AG04449 (cell line): ENCODE data around the gene CCDC170.

Experiments
- CTCF ChIA-PET: fragments of 350-600 bp; formaldehyde crosslinking; extraction: SDS; loops from one replicate; lab custom pipeline; 2021; ENCODE audit warnings: antibody characterized with exemption; lab: Yijun Ruan, JAX
- POLR2A ChIA-PET: fragments of 400-600, 350-600 bp; formaldehyde crosslinking; extraction: SDS; loops from one replicate; lab custom pipeline; 2020; ENCODE audit warnings: antibody characterized with exemption, inconsistent platforms; lab: Yijun Ruan, JAX
- DNase-seq: peaks from one replicate; pipeline ENCODE4 v3.0.0-alpha.2; 2010; ENCODE audit warnings: low read depth, low spot score
- H3K4me3 ChIP-seq: 2 replicates; pipeline ENCODE4 v1.5.1; 2011; ENCODE audit warnings: low read depth, mild to moderate bottlenecking, control low read depth, low read length
- TF ChIP-seq, protein P1 (sequence below): IDR thresholded peaks from one replicate; pipeline ENCODE4 v1.5.1; 2011; ENCODE audit warnings: mild to moderate bottlenecking, moderate library complexity, low read length, control low read depth, inconsistent platforms; ENCODE audit not compliant: insufficient read depth; ENCODE audit errors: missing control alignments

CCDC170 gene

DNA sequence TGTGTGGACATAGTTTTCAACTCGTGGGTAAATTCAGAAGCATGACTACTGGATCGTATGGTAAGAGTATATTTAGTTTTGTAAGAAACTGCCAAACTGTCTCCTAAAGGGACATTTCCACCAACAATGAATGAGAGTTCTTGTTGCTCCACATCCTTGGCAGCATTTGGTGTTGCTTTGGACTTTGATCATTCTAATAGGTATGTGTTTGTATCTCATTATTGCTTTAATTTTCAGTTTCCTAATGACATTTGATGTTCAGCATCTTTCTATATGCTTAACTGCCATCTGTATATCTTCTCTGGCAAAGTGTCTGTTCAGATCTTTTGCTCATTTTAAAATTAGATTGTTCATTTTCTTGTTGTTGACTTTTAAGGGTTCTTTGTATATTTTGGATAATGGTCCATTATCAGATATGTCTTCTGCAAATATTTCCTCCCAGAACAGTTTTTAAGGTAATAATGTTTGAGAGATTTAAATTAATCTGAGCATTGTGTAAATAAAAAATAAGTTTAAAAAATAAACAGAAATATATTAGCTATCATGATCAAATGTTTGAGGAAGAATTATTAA is 138.7 kb downstream of the CCDC170 start:
- CTCF ChIA-PET, result no interaction called here
- H3K4me3 ChIP-seq, result no peak overlapping the region
- TF ChIP-seq, protein P1, sequence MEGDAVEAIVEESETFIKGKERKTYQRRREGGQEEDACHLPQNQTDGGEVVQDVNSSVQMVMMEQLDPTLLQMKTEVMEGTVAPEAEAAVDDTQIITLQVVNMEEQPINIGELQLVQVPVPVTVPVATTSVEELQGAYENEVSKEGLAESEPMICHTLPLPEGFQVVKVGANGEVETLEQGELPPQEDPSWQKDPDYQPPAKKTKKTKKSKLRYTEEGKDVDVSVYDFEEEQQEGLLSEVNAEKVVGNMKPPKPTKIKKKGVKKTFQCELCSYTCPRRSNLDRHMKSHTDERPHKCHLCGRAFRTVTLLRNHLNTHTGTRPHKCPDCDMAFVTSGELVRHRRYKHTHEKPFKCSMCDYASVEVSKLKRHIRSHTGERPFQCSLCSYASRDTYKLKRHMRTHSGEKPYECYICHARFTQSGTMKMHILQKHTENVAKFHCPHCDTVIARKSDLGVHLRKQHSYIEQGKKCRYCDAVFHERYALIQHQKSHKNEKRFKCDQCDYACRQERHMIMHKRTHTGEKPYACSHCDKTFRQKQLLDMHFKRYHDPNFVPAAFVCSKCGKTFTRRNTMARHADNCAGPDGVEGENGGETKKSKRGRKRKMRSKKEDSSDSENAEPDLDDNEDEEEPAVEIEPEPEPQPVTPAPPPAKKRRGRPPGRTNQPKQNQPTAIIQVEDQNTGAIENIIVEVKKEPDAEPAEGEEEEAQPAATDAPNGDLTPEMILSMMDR, result no peak
- DNase-seq, result no peak
- POLR2A ChIA-PET, result no interaction called here

DNA sequence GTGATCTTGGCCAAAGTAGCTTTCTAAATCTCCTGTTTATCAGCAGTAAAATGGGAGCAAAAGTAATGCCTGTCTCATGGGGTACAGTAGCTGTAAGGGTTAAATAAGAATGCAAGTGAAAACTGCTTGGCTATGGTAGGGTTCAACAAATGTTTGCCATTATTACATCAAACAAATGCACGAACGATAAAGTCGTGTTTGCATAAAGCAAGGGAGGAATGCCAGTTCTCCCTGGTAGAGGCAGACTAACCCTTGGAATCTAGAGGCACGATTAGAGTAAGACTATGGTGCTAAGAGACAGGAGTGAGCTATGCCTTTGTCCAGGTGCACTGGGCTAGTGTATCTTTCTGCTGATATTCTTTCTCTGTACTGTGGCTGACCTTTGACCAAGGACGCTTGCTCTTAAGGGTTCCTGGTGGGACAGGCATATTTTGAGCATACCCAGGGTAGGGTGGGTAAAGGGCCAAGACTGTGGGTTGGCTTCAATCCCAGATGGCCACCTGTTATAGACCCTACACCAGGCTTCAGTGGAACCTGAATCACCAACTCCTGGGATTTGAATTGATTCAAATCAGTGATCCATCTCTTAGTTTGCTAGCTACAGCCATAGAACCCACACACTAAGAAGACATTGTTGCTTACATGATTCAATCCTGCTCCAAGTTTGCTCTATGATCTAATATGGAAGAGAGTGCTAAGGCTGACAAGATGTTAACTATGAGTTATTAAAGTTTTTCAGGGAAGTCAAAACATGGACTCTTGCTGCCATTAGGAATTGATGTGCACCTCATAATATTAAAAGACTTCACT is 139.9 kb downstream of the CCDC170 start:
- H3K4me3 ChIP-seq, result no peak overlapping the region
- ChIA-PET CTCF (no interaction called here), POLR2A (no interaction called here)
- no peak for DNase-seq
- TF ChIP-seq, protein P1, result no peak

DNA sequence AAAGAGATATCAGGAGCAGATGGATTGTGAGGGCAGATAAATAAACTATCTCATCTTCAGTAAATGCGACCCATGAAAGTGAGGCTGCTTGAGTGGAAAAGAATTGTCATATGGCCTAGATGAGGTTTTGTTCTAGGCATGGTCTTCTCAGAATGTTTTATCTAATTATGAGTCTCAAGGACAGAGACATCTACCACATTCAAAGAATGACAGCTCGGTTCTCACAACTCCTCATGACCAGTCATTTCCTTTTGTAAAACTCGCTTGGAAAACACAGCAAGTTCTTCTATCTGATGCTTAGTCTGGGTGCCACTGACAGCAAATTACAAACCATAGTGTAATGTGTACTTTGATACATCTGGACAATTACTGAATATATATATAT is 140.5 kb downstream of the CCDC170 start:
- CTCF ChIA-PET, result no interaction called here
- no peak overlapping the region for H3K4me3 ChIP-seq
- DNase-seq, result no peak
- POLR2A ChIA-PET, result no interaction called here
- TF ChIP-seq, protein P1, result no peak

DNA sequence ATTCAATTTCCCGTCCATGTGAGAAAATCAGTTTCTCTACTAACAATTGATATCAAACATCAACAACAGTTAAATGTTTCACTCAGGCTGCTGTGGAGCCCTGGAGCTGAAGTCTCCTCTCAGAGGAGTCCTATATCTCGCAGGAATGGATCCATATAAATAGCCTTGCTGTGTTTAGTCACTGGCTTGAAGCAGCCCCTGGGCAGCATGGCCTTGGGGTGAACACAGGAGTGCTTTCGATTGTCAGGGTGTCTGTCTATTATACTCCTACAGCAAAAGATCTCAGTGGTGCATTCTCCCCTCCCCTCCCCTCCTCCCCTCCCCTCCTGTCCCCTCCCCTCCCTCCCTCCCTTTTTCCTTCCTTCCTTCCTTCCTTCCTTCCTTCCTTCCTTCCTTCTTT is 141.9 kb downstream of the CCDC170 start:
- H3K4me3 ChIP-seq, result no peak overlapping the region
- POLR2A ChIA-PET, result no interaction called here
- CTCF ChIA-PET, result no interaction called here
- TF ChIP-seq, protein P1, result no peak
- DNase-seq, result no peak

DNA sequence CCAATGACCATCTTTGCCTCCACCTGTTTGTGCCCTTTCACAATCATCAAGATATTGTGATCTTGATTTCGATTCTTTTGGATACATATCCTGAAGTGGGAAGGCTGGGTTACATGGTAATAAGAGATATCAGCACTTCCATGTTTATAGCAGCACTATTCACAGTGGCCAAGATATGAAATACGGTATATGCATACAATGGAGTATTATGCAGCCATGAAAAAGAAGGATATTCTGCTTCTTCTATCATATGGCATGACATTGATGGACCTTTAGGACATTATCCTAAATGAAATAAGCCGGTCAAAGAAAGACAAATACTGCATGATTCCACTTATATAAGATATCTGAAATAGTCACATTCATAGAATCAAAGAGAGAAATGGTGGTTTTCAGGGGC is 144.0 kb downstream of the CCDC170 start:
- no peak overlapping the region for H3K4me3 ChIP-seq
- ChIA-PET CTCF (no interaction called here), POLR2A (no interaction called here)
- TF ChIP-seq, protein P1, result no peak
- no peak for DNase-seq

DNA sequence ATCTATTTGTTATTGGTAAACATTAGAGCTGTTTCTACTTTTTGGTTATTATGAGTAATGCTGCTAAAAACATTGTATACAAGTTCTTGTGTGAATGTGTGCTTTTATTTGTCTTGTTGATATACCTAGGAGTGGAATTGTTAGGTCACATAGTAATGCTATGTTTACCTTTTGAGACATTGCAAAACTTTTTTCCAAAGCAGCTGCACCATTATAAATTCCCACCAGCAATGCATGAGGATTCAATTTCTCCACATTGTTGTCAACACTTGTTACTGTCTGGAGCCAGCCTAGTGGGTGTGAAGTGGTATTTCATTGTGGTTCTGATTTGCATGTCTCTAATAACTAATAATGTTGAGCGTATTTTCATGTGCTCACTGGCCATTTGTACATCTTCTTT is 145.9 kb downstream of the CCDC170 start:
- no peak for DNase-seq
- TF ChIP-seq, protein P1, result no peak
- ChIA-PET CTCF (no interaction called here), POLR2A (no interaction called here)
- H3K4me3 ChIP-seq, result no peak overlapping the region
